Hepatocyte (in vitro differentiated cells): ENCODE data around the gene NRSN2. TPM values are rescaled to one million over a fixed set of nuclear protein-coding genes. Genes with fewer than 3 reads are reported as not detected.
A peak's percentile ranks its signal among the peaks of the same experiment; 100 is the strongest.
"Not testable (repeated sequence)": the region's sequence is repeated elsewhere in the genome, so short reads cannot be mapped to it uniquely, and the experiment has no call there.

Experiments
- DNase-seq: peaks from one replicate; pipeline ENCODE4 v3.0.0-alpha.2; 2016; ENCODE audit warnings: low spot score
- H2AFZ ChIP-seq: fragments of 200-600 bp; sonication (generic); 2 replicates; pipeline ENCODE4 v1.6.0; 2016; ENCODE audit warnings: antibody characterized with exemption, mild to moderate bottlenecking
- H3K27ac ChIP-seq: fragments of 200-600 bp; sonication (generic); 2 replicates; pipeline ENCODE4 v1.5.1; 2016; ENCODE audit warnings: mild to moderate bottlenecking
- H3K27me3 ChIP-seq: fragments of 200-600 bp; sonication (generic); 2 replicates; pipeline ENCODE4 v1.6.1; 2016
- H3K36me3 ChIP-seq: fragments of 200-600 bp; sonication (generic); replicated peaks from 2 replicates; pipeline ENCODE4 v1.5.1; 2016; ENCODE audit warnings: low read depth; ENCODE audit not compliant: insufficient read depth
- H3K4me1 ChIP-seq: fragments of 200-600 bp; sonication (generic); 2 replicates; pipeline ENCODE4 v1.5.1; 2016; ENCODE audit warnings: mild to moderate bottlenecking, moderate library complexity; ENCODE audit not compliant: insufficient read depth
- H3K4me2 ChIP-seq: fragments of 200-600 bp; sonication (generic); 2 replicates; pipeline ENCODE4 v1.6.0; 2016
- H3K4me3 ChIP-seq: fragments of 200-600 bp; sonication (generic); 2 replicates; pipeline ENCODE4 v1.5.1; 2016; ENCODE audit warnings: mild to moderate bottlenecking
- H3K79me2 ChIP-seq: fragments of 200-600 bp; sonication (generic); 2 replicates; pipeline ENCODE4 v1.6.0; 2017; ENCODE audit warnings: mild to moderate bottlenecking
- H3K9me2 ChIP-seq: fragments of 200-600 bp; sonication (generic); replicated peaks from 2 replicates; pipeline ENCODE4 v1.6.0; 2017; ENCODE audit warnings: mild to moderate bottlenecking; ENCODE audit not compliant: insufficient read depth
- H3K9me3 ChIP-seq: fragments of 200-600 bp; sonication (generic); 2 replicates; pipeline ENCODE4 v1.5.1; 2016; ENCODE audit warnings: low read depth, mild to moderate bottlenecking
- H4K20me1 ChIP-seq: fragments of 200-600 bp; sonication (generic); 2 replicates; pipeline ENCODE4 v1.6.0; 2016; ENCODE audit warnings: mild to moderate bottlenecking; ENCODE audit not compliant: insufficient read depth, poor library complexity, severe bottlenecking
- CTCF ChIP-seq: fragments of 200-600 bp; sonication (generic); IDR thresholded peaks from 2 replicates; pipeline ENCODE4 v1.5.1; 2016; ENCODE audit warnings: antibody characterized with exemption, mild to moderate bottlenecking; ENCODE audit not compliant: poor library complexity
- EZH2 ChIP-seq: fragments of 200-600 bp; sonication (generic); IDR thresholded peaks from 2 replicates; pipeline ENCODE4 v1.6.1; 2016; ENCODE audit warnings: antibody characterized with exemption, mild to moderate bottlenecking, borderline replicate concordance
- EZH2phosphoT487 ChIP-seq: fragments of 200-600 bp; sonication (generic); IDR thresholded peaks from one replicate; pipeline ENCODE4 v1.6.1; 2018; ENCODE audit warnings: antibody characterized with exemption, mild to moderate bottlenecking, low read depth, moderate library complexity; ENCODE audit not compliant: unreplicated experiment, severe bottlenecking
- WGBS: methylation state at CpG from one replicate; pipeline ENCODE4 v1.1.6; 2016; ENCODE audit warnings: low lambda C conversion rate; ENCODE audit errors: missing lambda C conversion rate; 5-methylcytosine and 5-hydroxymethylcytosine counted together
- polyA plus RNA-seq: library from polyadenylated mRNA; unstranded; fragments of >200 nt; fragmentation: Nextera tagmentation; extraction: Ambion mirVana; gene quantifications from 2 replicates; pipeline ENCODE4 v1.2.1, GENCODE V29; 2016
- total RNA-seq: library from RNA; depleted of rRNA; stranded (reverse); fragments of >200 nt; gene quantifications from 2 replicates; pipeline ENCODE4 v1.2.3, GENCODE V29; 2014

Gene NRSN2
- total and polyA plus RNA-seq, 2 experiments from 2014 or later = 29.8 to 68.1 TPM

- no peaks in the 10 kb centered on the region for H3K36me3 ChIP-seq
- H3K27ac ChIP-seq = no peak overlapping the region
- H3K4me2 ChIP-seq = no peak overlapping the region
- no peak for TF ChIP-seq CTCF
- no peak for TF ChIP-seq EZH2
- TF ChIP-seq EZH2phosphoT487 = no peak
- WGBS = 97% methylated on average over 8 of the region's 8 CpGs
- H3K79me2 ChIP-seq = peaks cover 4% of the 10 kb centered on the region
- H2AFZ ChIP-seq = no peak overlapping the region
- no peak overlapping the region for H3K4me3 ChIP-seq
- no peak for DNase-seq
- H3K4me1 ChIP-seq = no peaks in the 10 kb centered on the region
- H3K9me2 ChIP-seq = no peaks in the 10 kb centered on the region
- H3K9me3 ChIP-seq = no peaks in the 10 kb centered on the region
- peaks cover 13% of the 10 kb centered on the region for H4K20me1 ChIP-seq
- no peaks in the 10 kb centered on the region for H3K27me3 ChIP-seq
Observed at GRCh38 chr20:334578-334977, 12.3 kb upstream of the NRSN2 start.

GRCh38 chr20:336040-336439 is 10.9 kb upstream of the NRSN2 start:
- not testable (repeated sequence) for H3K4me2 ChIP-seq, H3K4me3 ChIP-seq, H3K79me2 ChIP-seq, H3K4me1 ChIP-seq, H3K27ac ChIP-seq, H4K20me1 ChIP-seq, DNase-seq, H3K36me3 ChIP-seq, H3K9me3 ChIP-seq, H3K9me2 ChIP-seq, H2AFZ ChIP-seq, H3K27me3 ChIP-seq
- WGBS = 71% methylated on average over 1 of the region's 1 CpG

GRCh38 chr20:341682-342081 is 5.2 kb upstream of the NRSN2 start:
- Histone ChIP-seq H3K79me2 (peaks cover 23% of the 10 kb centered on the region), H3K9me2 (no peaks in the 10 kb centered on the region), H2AFZ (no peak overlapping the region), H3K4me3 (no peak overlapping the region), H3K4me2 (no peak overlapping the region), H3K36me3 (no peaks in the 10 kb centered on the region), H4K20me1 (no peaks in the 10 kb centered on the region), H3K4me1 (no peaks in the 10 kb centered on the region), H3K9me3 (no peaks in the 10 kb centered on the region), H3K27ac (no peak overlapping the region), H3K27me3 (no peaks in the 10 kb centered on the region)
- peak; percentile 42 for DNase-seq
- TF ChIP-seq EZH2 = no peak
- WGBS = 82% methylated on average over 2 of the region's 2 CpGs

GRCh38 chr20:343107-343506 is 3.8 kb upstream of the NRSN2 start:
- Histone ChIP-seq H3K9me2 (no peaks in the 10 kb centered on the region), H4K20me1 (no peaks in the 10 kb centered on the region), H3K4me1 (no peaks in the 10 kb centered on the region), H3K4me3 (no peak overlapping the region), H3K27me3 (no peaks in the 10 kb centered on the region), H3K9me3 (no peaks in the 10 kb centered on the region), H2AFZ (no peak overlapping the region), H3K36me3 (no peaks in the 10 kb centered on the region), H3K4me2 (no peak overlapping the region), H3K79me2 (peaks cover 23% of the 10 kb centered on the region), H3K27ac (no peak overlapping the region)
- DNase-seq = no peak
- TF ChIP-seq EZH2phosphoT487 = no peak

- H4K20me1 ChIP-seq = no peaks in the 10 kb centered on the region
- 69% methylated on average over 9 of the region's 9 CpGs for WGBS
- H2AFZ ChIP-seq = peak overlapping the region; percentile 32
- peaks cover 9% of the 10 kb centered on the region for H3K4me1 ChIP-seq
- TF ChIP-seq EZH2 (no peak), CTCF (no peak)
- peak overlapping the region; percentile 99 for H3K27ac ChIP-seq
- H3K9me3 ChIP-seq = no peaks in the 10 kb centered on the region
- no peaks in the 10 kb centered on the region for H3K9me2 ChIP-seq
- no peak for DNase-seq
- peak overlapping the region; percentile 93 for H3K4me2 ChIP-seq
- H3K27me3 ChIP-seq = no peaks in the 10 kb centered on the region
- H3K4me3 ChIP-seq = peak overlapping the region; percentile 85
- no peaks in the 10 kb centered on the region for H3K36me3 ChIP-seq
- peaks cover 32% of the 10 kb centered on the region for H3K79me2 ChIP-seq
Observed at GRCh38 chr20:346033-346639, 775 bp upstream of the NRSN2 start.
